Gastrocnemius medialis (tissue), 4 donors: ENCODE results near the gene COQ5. TPM values are rescaled to one million over a fixed set of nuclear protein-coding genes. Genes with fewer than 3 reads are reported as not detected.

Source experiments
- ATAC-seq, 2 donors: fragments of 150-250 bp; one replicate each; pipeline ENCODE4 v1.9.1; 2016
- DNase-seq, 2 donors: peaks; one replicate each; pipeline ENCODE4 v3.0.0-alpha.2; 2019
- H3K27ac ChIP-seq, 4 donors: fragments of 200-600 bp; sonication (generic); 1 replicate in 1 of 4; 2 replicates in 3 of 4; pipeline ENCODE4 v1.5.1; 2016 to 2018; ENCODE audit warnings: mild to moderate bottlenecking in 2 of 4, moderate library complexity in 1 of 4
- H3K27me3 ChIP-seq, 3 donors: fragments of 200-600 bp; sonication (generic) in 2 of 3; 1 replicate in 1 of 3; 2 replicates in 2 of 3; pipeline versions ENCODE4 v1.5.1 to v1.6.0; 2016 to 2019; ENCODE audit warnings: mild to moderate bottlenecking in 1 of 3, moderate library complexity in 1 of 3
- H3K36me3 ChIP-seq, 2 donors: fragments of 200-600 bp; sonication (generic) in 1 of 2; one replicate each; pipeline ENCODE4 v1.5.1; 2017 to 2018
- H3K4me1 ChIP-seq, 2 donors: fragments of 200-600 bp; sonication (generic) in 1 of 2; one replicate each; pipeline ENCODE4 v1.5.1; 2016 to 2017; ENCODE audit warnings: mild to moderate bottlenecking in 2 of 2
- H3K4me3 ChIP-seq, 4 donors: fragments of 200-600 bp; sonication (generic) in 3 of 4; 1 replicate in 1 of 4; 2 replicates in 3 of 4; pipeline ENCODE4 v1.5.1; 2016 to 2019; ENCODE audit warnings: mild to moderate bottlenecking in 2 of 4
- H3K9me3 ChIP-seq, 3 donors: fragments of 200-600 bp; sonication (generic) in 2 of 3; 1 replicate in 1 of 3; 2 replicates in 2 of 3; pipeline ENCODE4 v1.5.1; 2016 to 2019
- CTCF ChIP-seq, 5 experiments: fragments of 450-650 bp in 3 of 5; fragments of 200-600 bp in 2 of 5; sonication (generic) in 2 of 5; IDR thresholded peaks in 4 of 5; conservative IDR thresholded peaks in 1 of 5; 1 replicate in 4 of 5; 2 replicates in 1 of 5; pipeline ENCODE4 v1.5.1; 2016 to 2019; ENCODE audit warnings: antibody characterized with exemption in 5 of 5, mild to moderate bottlenecking in 3 of 5, moderate library complexity in 3 of 5
- POLR2A ChIP-seq, 2 donors: fragments of 450-650 bp; IDR thresholded peaks; one replicate each; pipeline ENCODE4 v1.6.1; 2017; ENCODE audit warnings: antibody characterized with exemption in 2 of 2, mild to moderate bottlenecking in 2 of 2, moderate library complexity in 2 of 2
- in situ Hi-C, 4 donors: fragments of 200-750 bp; cut with MboI; loops; one replicate each; pipeline versions ENCODE4 v1.15.0 to v1.8.0; 2017; ENCODE audit warnings: low sequenced_read_pairs in 4 of 4
- intact Hi-C: fragments of 100-400 bp; cut with DNase I; formaldehyde crosslinking; loops from one replicate; pipeline ENCODE4 v1.15.1; 2023; ENCODE audit warnings: low total_unique reads
- total RNA-seq, 4 donors: library from RNA; depleted of rRNA; stranded (reverse); fragments of >200 nt; gene quantifications; one replicate each; pipeline versions ENCODE4 v1.1.0 to v1.2.3, GENCODE V29; 2016

COQ5 gene
- total RNA-seq, 4 donors from 2014 or later: 34.5 to 47.3 (median 39.2) TPM

GRCh38 chr12:120455302-120455701 lies 73.7 kb downstream of the COQ5 start:
- H3K4me3 ChIP-seq: no peak overlapping the region
- peaks cover 0 to 70% of the 10 kb centered on the region in 2 donors for H3K36me3 ChIP-seq
- intact Hi-C loops: no loop called here
- in situ Hi-C loops: no loop called here
- no peaks in the 10 kb centered on the region for H3K9me3 ChIP-seq
- DNase-seq: no peak
- TF ChIP-seq CTCF (IDR thresholded peaks at IDR 0.05 in 4 of 5, conservative IDR thresholded peaks at IDR 0.05 in 1 of 5) (no peak), POLR2A (IDR thresholded peaks at IDR 0.05) (no peak)
- no peak for ATAC-seq
- H3K4me1 ChIP-seq: no peaks in the 10 kb centered on the region
- H3K27me3 ChIP-seq: no peaks in the 10 kb centered on the region
- no peak overlapping the region for H3K27ac ChIP-seq

GRCh38 chr12:120453977-120454376 lies 75.0 kb downstream of the COQ5 start:
- peak in 1 of 2 donors; percentile 27 for ATAC-seq
- in situ Hi-C loops: no loop called here
- DNase-seq: no peak
- no peaks in the 10 kb centered on the region for H3K4me1 ChIP-seq
- H3K9me3 ChIP-seq: no peaks in the 10 kb centered on the region
- H3K27me3 ChIP-seq: no peaks in the 10 kb centered on the region
- no peak overlapping the region for H3K27ac ChIP-seq
- TF ChIP-seq POLR2A (IDR thresholded peaks at IDR 0.05) (no peak), CTCF (IDR thresholded peaks at IDR 0.05 in 4 of 5, conservative IDR thresholded peaks at IDR 0.05 in 1 of 5) (peak in 4 of 5 experiments; percentile 3 to 54 (median 27))
- intact Hi-C loops: no loop called here
- no peak overlapping the region for H3K4me3 ChIP-seq
- peaks cover 0 to 72% of the 10 kb centered on the region in 2 donors for H3K36me3 ChIP-seq

Other genes starting within 250 kb of the COQ5 start
- gene RNU4-2, start 237.3 kb downstream of the COQ5 start, total RNA-seq: under 1 TPM in 2 of 4 donors, not detected in 2; under 0.01 TPM
- gene RNU4-1, start 235.9 kb downstream of the COQ5 start, total RNA-seq: under 1 TPM in 1 of 4 donors, not detected in 3; under 0.01 TPM
- gene SIRT4, start 226.8 kb downstream of the COQ5 start, total RNA-seq: 10 to 100 TPM in 1 of 4 donors, 1 to 10 TPM in 3; 2.5 to 13.2 (median 6.7) TPM
- gene PLA2G1B, start 201.4 kb downstream of the COQ5 start, total RNA-seq: not detected
- gene MSI1, start 160.0 kb downstream of the COQ5 start, total RNA-seq: under 1 TPM in 1 of 4 donors, not detected in 3; 0.16 TPM
- 10 to 100 TPM; 46.9 to 90.8 (median 74.3) TPM for gene COX6A1, start 91.0 kb downstream of the COQ5 start, total RNA-seq
- gene TRIAP1, start 82.8 kb downstream of the COQ5 start, total RNA-seq: 10 to 100 TPM; 14.4 to 33.7 (median 28.0) TPM
- 10 to 100 TPM; 14.5 to 20.7 (median 18.4) TPM for gene GATC, start 82.7 kb downstream of the COQ5 start, total RNA-seq
- gene SRSF9, start 59.4 kb downstream of the COQ5 start, total RNA-seq: 10 to 100 TPM; 13.5 to 18.6 (median 16.0) TPM
- 10 to 100 TPM; 16.7 to 45.0 (median 32.6) TPM for gene DYNLL1, start 33.0 kb downstream of the COQ5 start, total RNA-seq
- 100 to 1,000 TPM; 152 to 282 (median 247) TPM for gene RNF10, start 5.2 kb upstream of the COQ5 start, total RNA-seq
- 10 to 100 TPM; 12.2 to 23.3 (median 15.2) TPM for gene POP5, start 52.2 kb upstream of the COQ5 start, total RNA-seq
- gene CABP1, start 111.5 kb upstream of the COQ5 start, total RNA-seq: 1 to 10 TPM in 1 of 4 donors, under 1 TPM in 2, not detected in 1; 0.52 to 1.6 (median 0.62) TPM
- 10 to 100 TPM; 46.5 to 89.4 (median 60.1) TPM for gene MLEC, start 158.0 kb upstream of the COQ5 start, total RNA-seq
- gene UNC119B, start 181.3 kb upstream of the COQ5 start, total RNA-seq: 1 to 10 TPM; 4.7 to 8.7 (median 7.8) TPM
- 100 to 1,000 TPM; 166 to 224 (median 200) TPM for gene ACADS, start 196.7 kb upstream of the COQ5 start, total RNA-seq